GM12891 (cell line): Measurements from ENCODE around the gene SIM1.

Experiments
- DNase-seq: peaks from one replicate; pipeline ENCODE4 v3.0.0; 2011; ENCODE audit warnings: low spot score; ENCODE audit not compliant: insufficient read length
- FAIRE-seq: peaks from 2 replicates; lab custom pipeline; 2011; peaks lifted over from hg19 to GRCh38; lab: Jason Lieb, UNC
- PAX5 ChIP-seq: IDR thresholded peaks from 2 replicates; pipeline ENCODE4 v1.6.1; 2011; ENCODE audit warnings: low read length, moderate library complexity, mild to moderate bottlenecking; ENCODE audit not compliant: insufficient read depth, severe bottlenecking
- POLR2A ChIP-seq: IDR thresholded peaks from 2 replicates; pipeline ENCODE4 v1.6.1; 2011; ENCODE audit warnings: low read depth, low read length, control low read depth
- POLR2AphosphoS5 ChIP-seq: IDR thresholded peaks from 2 replicates; pipeline ENCODE4 v1.6.1; 2011; ENCODE audit warnings: low read depth, low read length, control low read depth
- POU2F2 ChIP-seq: IDR thresholded peaks from 2 replicates; pipeline ENCODE4 v1.6.1; 2011; ENCODE audit warnings: low read depth, mild to moderate bottlenecking, control low read depth, low read length, moderate library complexity
- SPI1 ChIP-seq: IDR thresholded peaks from 2 replicates; pipeline ENCODE4 v1.6.1; 2011; ENCODE audit warnings: low read depth, low read length, control low read depth
- TAF1 ChIP-seq: IDR thresholded peaks from 2 replicates; pipeline ENCODE4 v1.6.1; 2011; ENCODE audit warnings: low read depth, low read length, control low read depth

The SIM1 gene

GRCh38 chr6:100449239-100449691 lies 15.5 kb downstream of the SIM1 start:
- DNase-seq (no peak), FAIRE-seq (no peak)
- TF ChIP-seq SPI1 (no peak), PAX5 (no peak)

DNA sequence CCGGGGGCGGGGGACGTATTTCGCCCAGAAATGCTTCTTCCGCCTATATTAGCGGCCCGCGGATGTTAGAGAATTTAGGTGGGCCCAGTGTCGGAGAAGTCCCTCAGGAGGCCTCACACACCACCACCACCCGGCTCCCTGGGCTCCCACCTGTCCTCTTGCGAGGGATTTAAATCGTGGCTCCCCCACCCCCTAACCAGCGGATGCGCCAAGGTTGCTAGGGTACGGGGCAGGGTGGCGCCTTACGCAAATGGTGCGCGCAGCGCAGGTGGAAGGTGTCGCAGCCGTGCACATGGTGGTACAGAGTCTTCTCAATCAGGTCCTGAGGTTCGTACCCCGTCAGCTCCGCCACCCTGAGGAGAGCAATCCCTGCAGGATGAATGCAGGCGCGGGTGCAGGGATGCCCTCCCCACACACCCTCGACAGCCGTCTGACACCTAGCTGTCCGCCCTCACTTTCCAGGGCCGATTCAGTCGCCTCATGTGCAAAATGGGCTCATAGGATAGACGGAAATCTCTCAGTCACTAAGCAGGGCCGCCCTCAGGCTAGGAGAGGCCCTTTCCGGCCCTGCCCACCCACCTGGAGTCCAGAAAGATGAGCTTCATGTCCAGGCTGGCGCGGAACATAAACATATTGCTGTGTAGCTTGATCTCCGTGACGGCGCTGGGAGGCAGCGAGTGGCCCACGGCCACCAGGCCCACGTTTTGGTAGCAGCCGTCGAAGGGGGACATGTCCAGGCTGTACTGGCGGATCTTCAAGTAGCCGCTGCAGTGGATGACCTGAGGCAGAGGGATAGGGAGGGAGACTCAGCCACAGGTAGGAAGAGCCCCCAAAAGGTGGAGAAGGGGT lies 16.6 kb downstream of the SIM1 start:
- DNase-seq (no peak), FAIRE-seq (no peak)
- TF ChIP-seq POLR2AphosphoS5 = no peak
- TF ChIP-seq TAF1 = no peak
- no peak for TF ChIP-seq POU2F2
- no peak for TF ChIP-seq PAX5
- TF ChIP-seq SPI1 = no peak
- no peak for TF ChIP-seq POLR2A

- FAIRE-seq (no peak), DNase-seq (no peak)
- TF ChIP-seq SPI1 (no peak), POLR2A (no peak), POU2F2 (no peak), PAX5 (no peak), TAF1 (no peak), POLR2AphosphoS5 (no peak)
These were observed 17.4 kb downstream of the SIM1 start for GRCh38 chr6:100447081-100447899.

- no peak for FAIRE-seq
- DNase-seq = no peak
- no peak for TF ChIP-seq POLR2A
- no peak for TF ChIP-seq SPI1
- no peak for TF ChIP-seq PAX5
- TF ChIP-seq POLR2AphosphoS5 = no peak
- no peak for TF ChIP-seq TAF1
- TF ChIP-seq POU2F2 = no peak
These were observed 18.3 kb downstream of the SIM1 start for GRCh38 chr6:100446115-100447080.

GRCh38 chr6:100445512-100445911 lies 19.2 kb downstream of the SIM1 start:
- no peak for TF ChIP-seq POLR2A
- no peak for TF ChIP-seq POU2F2
- TF ChIP-seq SPI1 = no peak
- TF ChIP-seq PAX5 = no peak
- TF ChIP-seq TAF1 = no peak
- no peak for TF ChIP-seq POLR2AphosphoS5
- FAIRE-seq (no peak), DNase-seq (no peak)

DNA sequence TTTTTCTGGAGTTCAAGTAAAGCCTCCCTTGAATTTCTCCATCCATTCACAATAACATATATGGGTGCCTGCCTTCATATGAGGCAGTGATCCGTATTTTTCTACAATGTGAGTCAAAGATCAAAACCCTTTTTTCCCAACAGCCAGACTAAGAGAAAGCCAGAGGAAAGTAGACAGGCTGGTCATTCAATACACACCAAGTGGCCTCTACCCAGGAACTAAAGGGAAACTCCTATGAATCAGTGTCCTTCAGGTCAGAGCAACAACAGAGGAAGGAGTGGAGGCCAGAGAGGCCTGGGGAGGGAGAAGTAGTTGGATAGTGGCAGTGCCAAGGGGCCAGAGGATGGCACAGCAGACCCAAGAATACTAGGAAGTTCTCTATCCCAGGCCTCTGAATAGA lies 23.8 kb downstream of the SIM1 start:
- TF ChIP-seq POLR2A (no peak), TAF1 (no peak), POLR2AphosphoS5 (no peak), SPI1 (no peak), PAX5 (no peak), POU2F2 (no peak)
- FAIRE-seq = no peak

GRCh38 chr6:100435299-100435698 lies 29.4 kb downstream of the SIM1 start:
- FAIRE-seq (no peak), DNase-seq (no peak)
- TF ChIP-seq SPI1 (no peak), POLR2AphosphoS5 (no peak), POU2F2 (no peak)

More for the DNA sequence above, 23.8 kb downstream of the SIM1 start:
- no peak for DNase-seq

GRCh38 chr6:100433726-100434435 lies 30.8 kb downstream of the SIM1 start:
- no peak for DNase-seq
- TF ChIP-seq POU2F2 = no peak
- TF ChIP-seq SPI1 = no peak
- no peak for TF ChIP-seq POLR2A
- no peak for TF ChIP-seq POLR2AphosphoS5
- no peak for TF ChIP-seq TAF1
- TF ChIP-seq PAX5 = no peak
- FAIRE-seq = no peak
